Stimulated activated memory B cell treated with anti-CD40 and anti-IgM and Interleukin-4, amounts not matched to agents 10 μg/mL and 1 μg/mL and 100 μg/mL, for 72 hours (primary cell): ENCODE data around the gene ERCC6.

Experiments used
- ATAC-seq: fragments of 150-1000 bp; cut with Tn5 transposase; 2 replicates; pipeline ENCODE4 v1.10.0; 2021
- H3K27ac Mint-ChIP-seq: one replicate; pipeline ENCODE4 v1.8.0; 2022; ENCODE audit warnings: mild to moderate bottlenecking, mixed read lengths
- H3K27me3 Mint-ChIP-seq: one replicate; pipeline ENCODE4 v1.8.0; 2022; ENCODE audit warnings: mixed read lengths
- H3K36me3 Mint-ChIP-seq: one replicate; pipeline ENCODE4 v1.8.0; 2022; ENCODE audit warnings: mixed read lengths
- H3K4me1 Mint-ChIP-seq: one replicate; pipeline ENCODE4 v1.8.0; 2022; ENCODE audit warnings: mixed read lengths
- H3K4me3 Mint-ChIP-seq: one replicate; pipeline ENCODE4 v1.8.0; 2022; ENCODE audit warnings: mild to moderate bottlenecking, moderate library complexity, mixed read lengths
- H3K9me3 Mint-ChIP-seq: one replicate; pipeline ENCODE4 v1.8.0; 2022; ENCODE audit warnings: mixed read lengths

The ERCC6 gene

GRCh38 chr10:49508249-49508648 lies 30.7 kb downstream of the ERCC6 start:
- H3K27ac Mint-ChIP-seq, result no peak overlapping the region
- H3K27me3 Mint-ChIP-seq, result no peaks in the 10 kb centered on the region
- ATAC-seq, result no peak
- H3K4me1 Mint-ChIP-seq, result peaks cover 27% of the 10 kb centered on the region
- H3K36me3 Mint-ChIP-seq, result peaks cover 44% of the 10 kb centered on the region
- no peak overlapping the region for H3K4me3 Mint-ChIP-seq
- no peaks in the 10 kb centered on the region for H3K9me3 Mint-ChIP-seq

GRCh38 chr10:49505589-49505988 lies 33.3 kb downstream of the ERCC6 start:
- H3K4me3 Mint-ChIP-seq, result no peak overlapping the region
- H3K9me3 Mint-ChIP-seq, result no peaks in the 10 kb centered on the region
- H3K36me3 Mint-ChIP-seq, result peaks cover 49% of the 10 kb centered on the region
- H3K4me1 Mint-ChIP-seq, result peaks cover 21% of the 10 kb centered on the region
- no peak for ATAC-seq
- no peaks in the 10 kb centered on the region for H3K27me3 Mint-ChIP-seq
- no peak overlapping the region for H3K27ac Mint-ChIP-seq

GRCh38 chr10:49505076-49505475 lies 33.8 kb downstream of the ERCC6 start:
- peaks cover 16% of the 10 kb centered on the region for H3K4me1 Mint-ChIP-seq
- no peaks in the 10 kb centered on the region for H3K27me3 Mint-ChIP-seq
- H3K36me3 Mint-ChIP-seq, result peaks cover 48% of the 10 kb centered on the region
- no peaks in the 10 kb centered on the region for H3K9me3 Mint-ChIP-seq
- no peak overlapping the region for H3K27ac Mint-ChIP-seq
- H3K4me3 Mint-ChIP-seq, result no peak overlapping the region
- ATAC-seq, result no peak

DNA sequence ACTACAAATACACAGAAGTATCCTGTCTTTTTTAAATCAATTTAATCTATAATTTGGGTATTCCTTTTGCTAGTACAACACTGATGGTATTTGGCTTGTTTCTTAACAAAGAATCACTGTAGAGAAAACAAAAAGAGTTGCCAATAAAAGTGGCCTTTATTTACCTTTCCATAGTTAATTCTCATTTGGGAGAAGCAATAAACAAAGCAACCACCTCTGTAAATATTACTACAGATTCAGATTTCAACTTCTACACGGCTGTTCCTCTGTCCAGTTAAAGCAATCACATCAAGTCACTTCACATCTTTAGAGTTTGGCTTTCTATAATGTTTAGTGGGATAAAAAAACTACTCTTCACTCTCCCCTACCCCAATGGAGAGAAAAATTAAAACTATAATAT lies 34.4 kb downstream of the ERCC6 start:
- Mint-ChIP-seq H3K27me3 (no peaks in the 10 kb centered on the region), H3K4me1 (peaks cover 15% of the 10 kb centered on the region), H3K4me3 (no peak overlapping the region), H3K27ac (no peak overlapping the region), H3K36me3 (peaks cover 47% of the 10 kb centered on the region), H3K9me3 (no peaks in the 10 kb centered on the region)
- no peak for ATAC-seq

DNA sequence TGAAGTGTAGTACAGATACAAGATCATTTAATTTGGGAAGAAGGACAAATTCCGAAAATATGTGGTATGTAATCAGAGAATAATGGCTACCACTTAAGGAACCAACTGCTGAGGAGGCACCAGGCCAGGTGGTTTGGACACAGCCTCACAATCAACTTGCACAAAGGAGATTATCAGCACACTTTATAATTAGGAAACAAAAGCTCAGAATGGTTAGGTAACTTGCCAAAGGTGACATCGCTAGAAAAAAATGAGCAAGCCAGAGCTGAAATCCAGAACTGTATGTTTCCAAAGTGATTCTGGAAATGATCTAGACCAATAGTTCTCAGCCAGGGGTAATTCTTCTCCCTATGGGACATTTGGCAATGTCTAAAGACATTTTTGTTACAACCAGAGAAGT lies 36.6 kb downstream of the ERCC6 start:
- peaks cover 63% of the 10 kb centered on the region for H3K36me3 Mint-ChIP-seq
- no peak overlapping the region for H3K27ac Mint-ChIP-seq
- ATAC-seq, result no peak
- no peaks in the 10 kb centered on the region for H3K9me3 Mint-ChIP-seq
- no peak overlapping the region for H3K4me3 Mint-ChIP-seq
- H3K4me1 Mint-ChIP-seq, result no peaks in the 10 kb centered on the region
- H3K27me3 Mint-ChIP-seq, result no peaks in the 10 kb centered on the region

GRCh38 chr10:49500412-49500811 lies 38.5 kb downstream of the ERCC6 start:
- Mint-ChIP-seq H3K27me3 (no peaks in the 10 kb centered on the region), H3K4me3 (no peak overlapping the region), H3K27ac (no peak overlapping the region), H3K36me3 (peaks cover 59% of the 10 kb centered on the region), H3K9me3 (no peaks in the 10 kb centered on the region), H3K4me1 (no peaks in the 10 kb centered on the region)
- no peak for ATAC-seq

- ATAC-seq, result no peak
- Mint-ChIP-seq H3K4me3 (no peak overlapping the region), H3K27me3 (no peaks in the 10 kb centered on the region), H3K4me1 (no peaks in the 10 kb centered on the region), H3K9me3 (no peaks in the 10 kb centered on the region), H3K36me3 (peaks cover 59% of the 10 kb centered on the region), H3K27ac (no peak overlapping the region)
Observed at GRCh38 chr10:49499305-49499851, 39.5 kb downstream of the ERCC6 start.

DNA sequence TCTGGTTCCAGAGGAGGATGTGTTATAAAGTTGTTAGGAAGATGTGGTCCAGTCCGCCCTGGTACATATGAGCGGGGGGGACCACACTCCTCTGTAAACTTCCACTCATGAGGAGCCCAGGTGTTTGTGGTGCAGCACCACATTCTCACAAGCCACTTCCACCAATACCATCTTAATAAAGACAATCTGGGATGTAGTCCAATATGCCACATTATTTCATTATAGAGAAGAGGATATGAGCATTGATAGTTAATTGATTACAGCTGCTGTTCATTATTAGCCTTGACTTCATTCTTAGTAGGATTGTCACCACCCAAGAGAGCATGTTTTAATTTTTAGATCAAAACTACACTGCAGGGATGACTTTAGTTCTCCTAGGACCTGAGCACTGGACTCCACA lies 40.5 kb downstream of the ERCC6 start:
- H3K27ac Mint-ChIP-seq, result no peak overlapping the region
- H3K9me3 Mint-ChIP-seq, result no peaks in the 10 kb centered on the region
- H3K4me1 Mint-ChIP-seq, result no peaks in the 10 kb centered on the region
- no peaks in the 10 kb centered on the region for H3K27me3 Mint-ChIP-seq
- peaks cover 61% of the 10 kb centered on the region for H3K36me3 Mint-ChIP-seq
- no peak for ATAC-seq
- no peak overlapping the region for H3K4me3 Mint-ChIP-seq

GRCh38 chr10:49497358-49497757 lies 41.6 kb downstream of the ERCC6 start:
- Mint-ChIP-seq H3K4me3 (no peak overlapping the region), H3K9me3 (no peaks in the 10 kb centered on the region), H3K27me3 (no peaks in the 10 kb centered on the region), H3K27ac (no peak overlapping the region), H3K36me3 (peaks cover 61% of the 10 kb centered on the region), H3K4me1 (no peaks in the 10 kb centered on the region)
- no peak for ATAC-seq

- no peaks in the 10 kb centered on the region for H3K27me3 Mint-ChIP-seq
Observed at GRCh38 chr10:49488056-49488717, 50.7 kb downstream of the ERCC6 start.

GRCh38 chr10:49486738-49487137 lies 52.2 kb downstream of the ERCC6 start:
- H3K27me3 Mint-ChIP-seq, result no peaks in the 10 kb centered on the region
- no peak for ATAC-seq
- H3K36me3 Mint-ChIP-seq, result peaks cover 57% of the 10 kb centered on the region
- H3K27ac Mint-ChIP-seq, result no peak overlapping the region
- H3K4me1 Mint-ChIP-seq, result no peaks in the 10 kb centered on the region
- no peak overlapping the region for H3K4me3 Mint-ChIP-seq
- no peaks in the 10 kb centered on the region for H3K9me3 Mint-ChIP-seq

More at GRCh38 chr10:49488056-49488717, 50.7 kb downstream of the ERCC6 start:
- Mint-ChIP-seq H3K9me3 (no peaks in the 10 kb centered on the region), H3K27ac (no peak overlapping the region), H3K4me1 (no peaks in the 10 kb centered on the region), H3K4me3 (no peak overlapping the region), H3K36me3 (peaks cover 56% of the 10 kb centered on the region)
- no peak for ATAC-seq

GRCh38 chr10:49486009-49486408 lies 52.9 kb downstream of the ERCC6 start:
- Mint-ChIP-seq H3K4me1 (no peaks in the 10 kb centered on the region), H3K27me3 (no peaks in the 10 kb centered on the region), H3K9me3 (no peaks in the 10 kb centered on the region), H3K4me3 (no peak overlapping the region), H3K36me3 (peaks cover 63% of the 10 kb centered on the region), H3K27ac (no peak overlapping the region)
- ATAC-seq, result no peak

- Mint-ChIP-seq H3K27me3 (no peaks in the 10 kb centered on the region), H3K36me3 (peaks cover 77% of the 10 kb centered on the region), H3K4me3 (no peak overlapping the region), H3K9me3 (no peaks in the 10 kb centered on the region), H3K27ac (no peak overlapping the region), H3K4me1 (no peaks in the 10 kb centered on the region)
- ATAC-seq, result no peak
Observed at GRCh38 chr10:49484486-49485235, 54.3 kb downstream of the ERCC6 start.

DNA sequence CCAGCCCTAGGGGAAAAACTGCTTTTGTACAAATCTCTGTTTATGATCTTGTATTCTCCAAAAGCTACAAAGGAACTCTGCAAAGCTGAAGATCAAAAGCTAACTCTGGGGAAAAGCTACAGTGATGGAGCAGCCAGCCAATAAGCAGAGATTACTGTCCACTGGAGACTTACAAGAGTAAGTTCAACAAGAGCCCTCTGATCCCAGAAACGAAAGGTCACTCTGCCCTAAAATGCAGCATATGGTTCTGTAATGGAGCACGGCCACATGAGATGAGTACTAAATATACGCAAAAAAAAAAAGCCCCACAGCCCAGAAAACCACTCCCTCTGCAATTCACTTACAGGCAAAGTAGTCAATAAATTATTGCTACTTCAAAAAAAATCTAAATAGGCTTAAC lies 60.1 kb downstream of the ERCC6 start:
- Mint-ChIP-seq H3K4me1 (no peaks in the 10 kb centered on the region), H3K27me3 (no peaks in the 10 kb centered on the region), H3K4me3 (no peak overlapping the region), H3K9me3 (no peaks in the 10 kb centered on the region), H3K36me3 (peaks cover 89% of the 10 kb centered on the region), H3K27ac (no peak overlapping the region)
- ATAC-seq, result no peak

DNA sequence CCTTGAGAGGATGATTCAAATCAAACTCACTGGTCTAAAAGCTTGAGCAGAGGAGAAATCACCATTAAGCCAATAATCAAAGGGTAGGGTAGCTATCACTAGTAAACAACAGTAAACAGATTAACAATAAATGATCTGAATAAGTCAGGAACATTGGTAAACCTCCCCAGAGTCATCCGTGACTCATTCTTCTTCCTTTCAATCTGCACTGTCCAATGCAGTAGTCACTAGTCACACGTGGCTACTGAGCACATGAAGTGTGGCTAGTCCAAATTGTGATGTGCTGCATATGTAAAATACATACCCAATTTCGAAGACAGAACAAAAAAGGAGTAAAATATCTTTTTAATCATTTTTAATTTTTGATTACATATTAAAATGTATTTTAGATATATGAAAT lies 64.0 kb downstream of the ERCC6 start:
- ATAC-seq, result no peak
- no peaks in the 10 kb centered on the region for H3K4me1 Mint-ChIP-seq
- H3K27ac Mint-ChIP-seq, result no peak overlapping the region
- H3K36me3 Mint-ChIP-seq, result peaks cover 90% of the 10 kb centered on the region
- H3K4me3 Mint-ChIP-seq, result no peak overlapping the region
- no peaks in the 10 kb centered on the region for H3K9me3 Mint-ChIP-seq
- no peaks in the 10 kb centered on the region for H3K27me3 Mint-ChIP-seq

GRCh38 chr10:49471532-49471931 lies 67.4 kb downstream of the ERCC6 start:
- ATAC-seq, result no peak

More at GRCh38 chr10:49471532-49471931, 67.4 kb downstream of the ERCC6 start:
- Mint-ChIP-seq H3K27me3 (no peaks in the 10 kb centered on the region), H3K9me3 (peaks cover under 1% of the 10 kb centered on the region), H3K27ac (no peak overlapping the region), H3K4me1 (no peaks in the 10 kb centered on the region), H3K4me3 (no peak overlapping the region), H3K36me3 (peaks cover 90% of the 10 kb centered on the region)
